Gastrocnemius medialis (tissue), 4 donors: Measurements from ENCODE around the gene TMEM207.

Source experiments
- CTCF ChIP-seq, 5 experiments: fragments of 450-650 bp in 3 of 5; fragments of 200-600 bp in 2 of 5; sonication (generic) in 2 of 5; IDR thresholded peaks in 4 of 5; conservative IDR thresholded peaks in 1 of 5; 1 replicate in 4 of 5; 2 replicates in 1 of 5; pipeline ENCODE4 v1.5.1; 2016 to 2019; ENCODE audit warnings: antibody characterized with exemption in 5 of 5, mild to moderate bottlenecking in 3 of 5, moderate library complexity in 3 of 5
- POLR2A ChIP-seq, 2 donors: fragments of 450-650 bp; IDR thresholded peaks; one replicate each; pipeline ENCODE4 v1.6.1; 2017; ENCODE audit warnings: antibody characterized with exemption in 2 of 2, mild to moderate bottlenecking in 2 of 2, moderate library complexity in 2 of 2

- TF ChIP-seq CTCF (IDR thresholded peaks at IDR 0.05 in 4 of 5, conservative IDR thresholded peaks at IDR 0.05 in 1 of 5) = no peak
- no peak for TF ChIP-seq POLR2A (IDR thresholded peaks at IDR 0.05)
Measured at GRCh38 chr3:190404715-190405114, 45.0 kb downstream of the TMEM207 start.
